ENCODE data around the gene KRTAP5-11.
"Not testable (repeated sequence)": the region's sequence is repeated elsewhere in the genome, so short reads cannot be mapped to it uniquely, and the experiment has no call there.

DNA sequence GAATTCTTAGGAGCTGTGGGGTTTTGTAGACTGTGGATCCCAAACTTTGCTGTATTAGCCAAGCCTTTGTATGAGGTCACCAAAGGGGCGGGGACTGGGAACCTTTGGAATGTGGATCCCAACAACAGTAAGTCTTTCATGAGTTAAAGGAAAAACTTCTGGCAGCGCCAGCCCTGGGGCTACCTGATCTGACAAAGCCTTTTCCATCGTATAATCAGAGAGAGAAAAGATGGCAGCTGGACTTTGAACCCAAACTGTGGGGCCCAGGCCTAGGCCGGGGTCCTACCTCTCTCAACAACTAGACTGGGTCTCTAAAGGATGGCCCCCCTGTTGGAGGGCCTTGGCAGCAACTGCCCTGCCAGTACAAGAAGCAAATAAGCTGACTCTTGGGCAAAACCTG lies 5.6 kb upstream of the KRTAP5-11 start:
- TF ChIP-seq, protein P1, sequence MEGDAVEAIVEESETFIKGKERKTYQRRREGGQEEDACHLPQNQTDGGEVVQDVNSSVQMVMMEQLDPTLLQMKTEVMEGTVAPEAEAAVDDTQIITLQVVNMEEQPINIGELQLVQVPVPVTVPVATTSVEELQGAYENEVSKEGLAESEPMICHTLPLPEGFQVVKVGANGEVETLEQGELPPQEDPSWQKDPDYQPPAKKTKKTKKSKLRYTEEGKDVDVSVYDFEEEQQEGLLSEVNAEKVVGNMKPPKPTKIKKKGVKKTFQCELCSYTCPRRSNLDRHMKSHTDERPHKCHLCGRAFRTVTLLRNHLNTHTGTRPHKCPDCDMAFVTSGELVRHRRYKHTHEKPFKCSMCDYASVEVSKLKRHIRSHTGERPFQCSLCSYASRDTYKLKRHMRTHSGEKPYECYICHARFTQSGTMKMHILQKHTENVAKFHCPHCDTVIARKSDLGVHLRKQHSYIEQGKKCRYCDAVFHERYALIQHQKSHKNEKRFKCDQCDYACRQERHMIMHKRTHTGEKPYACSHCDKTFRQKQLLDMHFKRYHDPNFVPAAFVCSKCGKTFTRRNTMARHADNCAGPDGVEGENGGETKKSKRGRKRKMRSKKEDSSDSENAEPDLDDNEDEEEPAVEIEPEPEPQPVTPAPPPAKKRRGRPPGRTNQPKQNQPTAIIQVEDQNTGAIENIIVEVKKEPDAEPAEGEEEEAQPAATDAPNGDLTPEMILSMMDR (IDR thresholded peaks at IDR 0.05; ENCODE audit: low read depth, low read length): not testable (repeated sequence)
- TF ChIP-seq POLR2A (IDR thresholded peaks at IDR 0.05; ENCODE audit: extremely low read depth, insufficient read length); MYC (IDR thresholded peaks at IDR 0.05; ENCODE audit: low read depth, low read length): not testable (repeated sequence)
